SIG-M5 treated with dmso at 0.1 percent for 504 hours (cell line): ENCODE measurements around the gene INTS7.
"Not testable (repeated sequence)": the region's sequence is repeated elsewhere in the genome, so short reads cannot be mapped to it uniquely, and the experiment has no call there.

Experiments
- DNase-seq: peaks from one replicate; lab custom pipeline; 2025; ENCODE audit not compliant: unreplicated experiment; lab: John Stamatoyannopoulos, UW

The INTS7 gene

DNA sequence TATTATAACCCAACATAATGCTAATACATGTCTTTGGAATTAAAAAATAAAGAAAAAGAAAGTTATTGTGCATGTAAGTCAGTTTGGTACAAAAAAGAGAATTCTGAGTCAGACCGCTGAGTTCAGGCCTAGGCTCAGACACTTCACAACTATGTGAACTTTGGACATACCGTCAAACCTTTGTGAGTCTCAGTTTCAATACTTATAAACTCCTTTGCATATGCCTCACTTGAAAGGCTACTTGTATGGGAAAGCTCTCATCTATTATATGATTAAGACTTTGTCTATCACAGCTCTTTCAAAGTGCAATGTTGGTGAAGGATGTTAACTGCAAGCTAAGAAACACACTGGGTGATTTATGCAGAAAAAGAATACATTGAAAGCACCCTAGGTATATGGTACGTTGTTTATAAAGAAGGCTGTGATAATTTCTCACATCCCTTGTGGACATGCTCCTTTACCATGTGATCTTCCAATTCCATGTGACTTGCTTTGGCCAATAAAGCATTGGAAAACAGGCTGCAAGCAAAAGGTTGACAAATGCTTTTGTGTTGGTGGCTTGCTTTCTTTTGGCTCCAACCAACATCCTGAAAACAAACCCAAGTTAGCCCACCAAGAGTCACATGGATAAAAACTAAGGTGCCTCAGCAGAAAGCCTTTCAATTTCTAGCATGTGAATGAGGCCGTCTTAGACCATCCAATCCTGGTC lies 49.6 kb downstream of the INTS7 start:
- no peak for DNase-seq

DNA sequence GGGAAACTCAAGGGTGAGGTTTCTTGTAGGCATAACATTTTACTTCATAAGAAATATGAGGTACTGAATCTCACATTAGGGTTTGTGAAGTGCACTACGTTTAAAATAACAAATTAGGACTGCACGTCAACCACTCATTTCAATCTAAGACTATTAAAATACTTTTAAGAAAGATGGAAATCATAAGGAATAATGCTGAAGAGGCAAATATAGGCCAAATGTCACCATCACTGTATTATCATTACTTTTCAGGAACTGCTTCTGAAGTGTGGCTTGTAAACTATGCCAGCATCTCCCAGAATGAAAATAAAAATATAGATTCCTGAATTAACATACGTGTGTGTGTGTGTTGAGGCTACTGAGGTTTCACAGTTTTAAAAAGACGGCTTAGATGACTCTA lies 56.8 kb downstream of the INTS7 start:
- no peak for DNase-seq

DNA sequence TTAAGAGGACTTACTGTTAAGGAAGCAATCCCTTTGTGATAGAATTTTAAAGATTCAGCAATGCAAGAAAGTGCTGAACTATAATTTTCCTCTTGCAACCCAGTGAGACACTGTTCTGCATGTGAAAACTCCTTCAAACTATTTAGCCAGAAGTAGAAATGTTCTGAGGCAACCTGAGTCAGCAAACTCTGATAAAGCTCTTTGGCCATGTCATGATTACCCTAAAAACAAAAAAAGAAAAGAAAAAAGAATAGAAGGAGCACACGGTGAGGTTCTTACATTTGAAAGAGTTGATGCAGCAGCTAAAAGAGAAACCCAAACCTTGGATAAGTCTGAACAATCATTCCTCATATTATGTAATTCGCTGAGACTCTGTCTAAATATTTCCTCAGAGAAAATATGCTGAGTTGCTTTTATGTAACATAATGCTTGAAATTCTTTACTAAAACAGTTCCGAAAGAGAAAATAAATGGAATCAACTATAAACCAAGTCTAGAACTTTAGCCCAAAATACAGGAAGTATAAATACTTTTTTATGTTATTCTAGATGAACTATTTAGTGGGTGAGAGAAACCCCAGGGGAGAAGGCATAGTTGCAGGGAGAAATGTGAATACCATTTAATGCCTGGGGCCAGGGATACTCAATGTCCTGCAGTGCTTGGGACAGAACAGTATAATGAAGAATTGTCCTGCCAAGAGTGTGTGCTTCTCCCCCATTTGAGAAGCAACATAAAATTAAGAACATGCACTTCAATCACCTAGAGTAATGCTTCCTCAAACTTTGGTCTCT lies 60.0 kb downstream of the INTS7 start:
- no peak for DNase-seq

DNA sequence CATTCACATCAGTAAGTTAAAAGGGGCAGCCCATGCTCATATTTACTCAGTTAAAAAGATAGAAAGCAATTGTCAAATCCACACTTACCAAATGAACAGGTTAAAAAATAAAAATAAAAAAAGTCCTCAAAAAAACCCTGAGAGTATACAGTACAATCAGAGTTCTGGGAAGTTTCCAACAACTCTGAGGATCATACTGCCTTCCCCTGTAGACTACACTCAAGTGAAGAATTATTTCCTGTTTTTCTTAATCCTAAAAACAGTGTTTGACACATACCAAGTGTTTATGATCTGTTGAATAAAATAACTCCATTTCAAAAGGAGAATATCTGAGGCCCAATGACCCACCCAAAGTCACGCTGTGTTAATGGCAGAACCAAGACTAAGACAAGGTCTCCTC lies 61.8 kb downstream of the INTS7 start:
- DNase-seq = no peak

DNA sequence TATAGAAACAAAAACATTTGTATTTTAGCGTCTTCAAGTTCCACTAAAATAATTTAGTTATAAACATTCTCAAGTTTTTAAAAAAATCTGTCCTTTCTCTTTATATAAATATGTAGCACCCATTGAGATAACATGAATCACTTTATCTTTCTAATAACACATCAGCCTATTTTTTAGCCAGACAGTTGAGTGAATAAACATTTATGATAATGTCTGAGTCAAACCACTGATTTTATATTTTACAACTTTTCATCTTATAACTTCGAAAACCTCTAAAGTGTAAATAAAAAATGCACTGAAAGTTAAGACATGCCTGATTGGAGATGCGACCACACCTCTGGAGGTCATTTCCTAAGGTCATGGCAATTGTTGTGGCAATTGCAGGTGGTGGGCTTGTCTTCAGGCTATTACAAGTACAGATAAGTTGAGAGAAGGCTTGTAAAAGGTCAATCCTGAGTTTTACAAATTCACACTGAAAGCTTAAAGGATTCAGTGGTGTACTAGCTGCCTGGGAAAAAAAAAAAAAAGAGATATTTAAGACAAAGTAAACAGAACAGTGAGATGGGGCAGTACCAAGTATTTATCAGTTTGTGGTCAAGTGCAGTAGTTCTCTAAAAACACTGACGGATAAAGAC lies 67.0 kb downstream of the INTS7 start:
- DNase-seq = no peak

DNA sequence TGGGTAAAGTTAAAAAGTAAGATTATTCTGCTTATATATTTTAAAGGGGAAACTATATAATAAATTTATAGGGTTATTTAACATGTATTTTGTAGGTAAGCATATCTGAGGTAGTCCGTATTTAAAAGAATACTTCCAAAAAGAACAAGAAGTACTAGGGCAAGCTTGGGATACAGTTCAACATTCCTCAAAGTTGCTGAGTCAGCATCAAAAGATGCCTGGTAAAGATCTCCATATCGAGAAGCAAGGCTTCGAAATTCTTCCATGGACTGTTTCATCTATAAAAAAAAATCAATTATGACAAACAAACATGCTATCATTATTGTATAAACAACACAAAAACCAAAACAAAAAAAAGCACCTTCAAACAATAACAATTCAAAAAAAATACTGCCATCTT lies 67.7 kb downstream of the INTS7 start:
- DNase-seq = no peak

DNA sequence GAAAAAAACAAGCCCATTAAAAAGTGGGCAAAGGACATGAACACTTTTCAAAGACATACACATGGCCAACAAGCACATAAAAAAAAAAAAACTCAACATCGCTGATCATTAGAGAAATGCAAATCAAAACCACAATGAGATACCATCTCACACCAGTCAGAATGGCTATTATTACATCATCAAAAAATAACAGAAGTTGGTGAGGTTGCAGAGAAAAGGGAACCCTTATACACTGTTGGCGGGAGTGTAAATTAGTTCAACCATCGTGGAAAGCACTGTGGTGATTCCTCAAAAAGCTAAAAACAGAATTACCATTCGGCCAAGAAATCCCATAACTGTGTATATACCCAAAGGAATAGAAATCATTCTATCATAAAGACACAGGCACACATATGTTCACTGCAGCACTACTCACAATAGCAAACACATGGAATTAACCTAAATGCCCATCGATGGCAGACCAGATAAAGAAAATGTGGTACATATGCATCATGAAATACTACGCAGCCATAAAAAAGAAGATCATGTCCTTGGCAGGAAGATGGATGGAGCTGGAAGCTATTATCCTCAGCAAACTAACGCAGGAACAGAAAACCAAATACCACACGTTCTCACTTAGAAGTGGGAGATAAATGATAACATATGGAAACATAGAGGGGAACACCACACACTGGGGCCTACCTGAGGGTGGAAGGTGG lies 70.1 kb downstream of the INTS7 start:
- peak; percentile 49 for DNase-seq

DNA sequence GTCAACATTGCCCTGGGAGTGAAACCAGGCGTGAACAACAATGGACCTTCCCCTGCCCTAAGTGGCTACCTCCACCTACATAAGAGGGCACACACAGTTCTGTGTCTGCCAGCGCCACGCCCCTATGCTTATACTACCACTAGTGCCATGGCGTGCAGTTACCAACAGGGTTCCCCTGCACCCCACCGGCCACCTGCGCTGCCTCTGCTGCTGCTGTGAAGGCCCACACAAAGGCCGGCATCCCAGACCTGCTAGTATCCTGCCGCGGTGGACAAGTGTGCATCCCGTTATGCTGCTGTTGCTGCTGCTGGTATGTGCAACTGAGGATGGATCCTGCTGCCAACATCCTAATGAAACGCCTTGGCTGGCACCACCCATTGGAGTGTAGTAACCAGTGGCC lies 75.7 kb downstream of the INTS7 start:
- no peak for DNase-seq

DNA sequence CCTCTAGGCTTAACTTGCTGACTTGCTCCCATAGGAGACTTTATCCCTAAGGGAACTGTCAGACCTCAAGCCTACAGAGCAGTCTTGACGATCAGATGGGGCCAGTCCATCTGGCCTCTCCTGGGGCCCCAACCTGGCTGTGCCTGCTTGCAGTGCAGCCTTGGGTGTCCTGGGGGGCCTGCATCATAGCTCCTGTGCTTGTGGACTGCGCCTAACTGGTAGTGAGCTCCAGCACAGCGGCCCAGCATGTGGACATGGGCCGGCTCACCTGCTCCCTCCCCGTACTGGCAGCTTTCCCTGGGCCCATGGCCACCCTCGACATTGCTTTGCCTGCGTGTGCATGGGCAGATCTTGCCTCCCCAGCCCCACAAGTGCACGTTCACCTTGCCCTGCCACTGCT lies 76.1 kb downstream of the INTS7 start:
- DNase-seq = no peak

DNA sequence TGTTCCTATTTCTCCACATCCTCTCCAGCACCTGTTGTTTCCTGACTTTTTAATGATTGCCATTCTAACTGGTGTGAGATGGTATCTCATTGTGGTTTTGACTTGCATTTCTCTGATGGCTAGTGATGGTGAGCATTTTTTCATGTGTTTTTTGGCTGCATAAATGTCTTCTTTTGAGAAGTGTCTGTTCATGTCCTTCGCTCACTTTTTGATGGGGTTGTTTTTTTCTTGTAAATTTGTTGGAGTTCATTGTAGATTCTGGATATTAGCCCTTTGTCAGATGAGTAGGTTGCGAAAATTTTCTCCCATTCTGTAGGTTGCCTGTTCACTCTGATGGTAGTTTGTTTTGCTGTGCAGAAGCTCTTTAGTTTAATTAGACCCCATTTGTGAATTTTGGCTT lies 81.3 kb downstream of the INTS7 start:
- not testable (repeated sequence) for DNase-seq

DNA sequence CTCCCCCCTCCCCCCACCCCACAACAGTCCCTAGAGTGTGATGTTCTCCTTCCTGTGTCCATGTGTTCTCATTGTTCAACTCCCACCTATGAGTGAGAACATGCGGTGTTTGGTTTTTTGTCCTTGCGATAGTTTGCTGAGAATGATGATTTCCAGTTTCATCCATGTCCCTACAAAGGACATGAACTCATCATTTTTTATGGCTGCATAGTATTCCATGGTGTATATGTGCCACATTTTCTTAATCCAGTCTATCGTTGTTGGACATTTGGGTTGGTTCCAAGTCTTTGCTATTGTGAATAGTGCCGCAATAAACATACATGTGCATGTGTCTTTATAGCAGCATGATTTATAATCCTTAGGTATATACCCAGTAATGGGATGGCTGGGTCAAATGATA lies 81.8 kb downstream of the INTS7 start:
- DNase-seq = not testable (repeated sequence)

DNA sequence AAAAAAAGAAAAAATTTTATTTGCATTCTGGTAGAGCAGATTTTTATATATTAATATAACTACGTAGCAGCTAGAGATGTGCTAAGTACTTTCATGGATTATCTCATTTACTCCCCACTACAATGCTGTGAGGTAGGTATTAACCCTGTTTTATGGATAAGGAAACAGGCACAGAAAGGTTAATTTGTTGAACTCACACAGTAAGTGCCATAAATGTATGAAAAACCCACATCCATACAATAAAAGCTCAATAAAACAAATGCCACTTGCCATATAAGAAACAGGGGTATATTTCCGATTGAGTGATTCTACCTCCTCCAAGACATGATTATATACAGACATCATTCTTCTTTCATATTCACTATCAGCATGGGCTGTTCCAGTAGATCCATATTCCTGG lies 83.1 kb downstream of the INTS7 start:
- DNase-seq = no peak

DNA sequence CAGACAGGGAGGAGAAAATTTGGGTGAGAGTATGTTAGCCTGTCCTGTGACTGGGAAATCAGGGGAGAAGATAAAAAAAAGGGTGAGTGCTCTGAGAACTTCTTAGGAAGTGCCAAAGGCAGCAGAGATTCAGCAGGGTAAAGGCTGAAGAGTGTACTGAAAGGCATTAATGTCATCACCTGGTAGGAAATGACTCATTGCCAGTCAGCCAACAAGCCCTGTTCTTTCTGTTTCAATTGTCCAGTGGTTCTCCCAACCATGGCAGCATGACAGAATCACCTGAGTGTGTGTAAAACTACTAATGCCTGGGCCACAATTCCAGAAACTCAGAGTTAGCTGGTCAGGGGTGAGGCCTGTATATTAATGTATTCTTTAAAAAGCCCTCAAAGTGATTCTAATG lies 83.5 kb downstream of the INTS7 start:
- DNase-seq = no peak

DNA sequence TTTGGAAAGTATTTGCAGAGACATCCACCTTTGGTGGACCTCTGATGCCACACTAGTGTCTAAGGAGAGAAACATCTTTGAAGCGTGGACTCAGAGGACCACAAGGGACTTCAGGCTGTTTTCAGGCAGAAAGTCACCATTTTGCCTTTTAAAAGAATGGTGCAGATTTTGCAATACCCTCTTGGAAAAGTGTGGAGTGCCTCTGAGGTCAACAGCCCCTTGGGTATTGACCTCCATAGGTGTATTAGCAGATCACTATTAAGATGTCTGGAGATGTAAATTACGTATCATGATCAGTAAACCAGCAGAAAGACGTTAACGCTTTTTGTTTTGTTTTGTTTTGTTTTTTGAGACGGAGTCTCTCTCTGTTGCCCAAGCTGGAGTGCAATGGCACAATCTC lies 87.0 kb downstream of the INTS7 start:
- DNase-seq = no peak

DNA sequence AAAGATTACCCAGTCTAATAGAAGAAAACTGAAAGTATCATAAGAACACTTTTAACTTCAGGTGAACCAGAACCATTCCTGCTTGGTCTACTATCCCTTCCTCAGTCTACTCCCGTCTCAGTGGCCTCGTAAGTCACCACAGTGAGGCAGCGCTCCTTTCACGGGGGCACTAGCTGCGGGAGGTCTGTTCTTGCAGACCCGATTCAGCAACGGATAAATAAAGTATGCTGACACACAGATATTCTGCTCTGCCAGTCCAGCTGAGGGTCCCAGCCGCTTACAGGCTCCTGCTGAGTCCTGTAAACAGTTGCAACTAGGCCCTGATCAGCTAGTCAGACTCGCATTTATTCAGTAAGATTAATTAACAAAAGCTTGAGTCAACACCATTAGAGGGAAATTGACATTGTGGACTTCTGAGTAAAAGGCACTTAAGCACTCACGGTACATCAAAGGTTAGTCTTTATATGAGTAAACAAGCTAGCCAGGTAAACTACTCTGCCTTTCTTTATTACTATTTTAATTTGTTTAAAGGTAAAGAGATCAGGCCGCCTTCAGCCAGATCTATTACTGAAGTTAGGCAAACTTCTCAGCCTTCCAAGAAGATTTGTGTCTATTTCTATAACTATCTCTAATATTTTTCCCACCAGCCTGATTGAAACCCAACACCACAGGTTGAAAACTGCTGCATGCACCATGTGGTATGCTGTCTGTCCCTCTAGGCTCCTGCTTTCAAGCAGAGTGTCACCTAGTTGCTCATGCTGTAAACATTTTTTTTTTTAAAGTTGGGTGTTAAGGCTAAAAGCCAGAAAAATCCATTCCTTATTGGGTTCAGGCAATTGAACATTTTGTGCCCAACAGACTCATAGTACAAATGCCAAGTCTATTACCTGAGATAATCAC lies 87.7 kb downstream of the INTS7 start:
- DNase-seq = no peak

DNA sequence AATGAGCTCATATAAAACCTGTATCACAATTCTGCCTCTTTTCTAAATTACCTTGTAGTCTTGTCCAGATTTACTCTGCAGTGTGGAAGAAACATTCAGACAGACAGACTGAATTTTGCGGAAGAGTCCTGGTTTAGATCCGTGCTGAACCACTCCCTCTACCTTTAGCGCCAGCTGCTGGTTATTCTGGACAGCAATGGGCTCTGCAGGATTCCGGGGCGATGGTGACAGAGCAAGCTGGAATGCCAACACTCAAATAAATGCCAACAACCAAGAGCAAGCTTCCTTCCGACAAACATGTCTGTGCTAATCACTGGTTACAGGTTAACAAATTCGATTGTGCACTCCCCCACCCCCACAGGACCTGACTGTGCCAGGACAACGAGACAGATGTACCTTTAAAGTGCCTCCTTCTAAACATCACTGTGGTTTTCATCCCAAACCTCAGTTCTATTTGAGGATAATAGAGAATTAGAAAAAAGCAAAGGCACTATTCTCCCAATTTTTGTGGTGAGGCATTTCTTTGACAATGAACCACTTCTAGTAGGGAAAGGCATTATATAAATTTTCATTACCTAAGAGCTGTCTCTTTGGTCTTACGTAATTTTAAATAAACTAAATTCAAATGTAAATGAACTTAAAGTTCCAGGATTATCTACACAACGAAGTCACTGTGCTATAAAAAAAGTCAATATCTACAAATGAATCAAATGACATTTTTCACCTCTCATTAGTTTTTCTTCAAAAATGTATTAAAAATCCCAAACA lies 90.4 kb downstream of the INTS7 start:
- no peak for DNase-seq

DNA sequence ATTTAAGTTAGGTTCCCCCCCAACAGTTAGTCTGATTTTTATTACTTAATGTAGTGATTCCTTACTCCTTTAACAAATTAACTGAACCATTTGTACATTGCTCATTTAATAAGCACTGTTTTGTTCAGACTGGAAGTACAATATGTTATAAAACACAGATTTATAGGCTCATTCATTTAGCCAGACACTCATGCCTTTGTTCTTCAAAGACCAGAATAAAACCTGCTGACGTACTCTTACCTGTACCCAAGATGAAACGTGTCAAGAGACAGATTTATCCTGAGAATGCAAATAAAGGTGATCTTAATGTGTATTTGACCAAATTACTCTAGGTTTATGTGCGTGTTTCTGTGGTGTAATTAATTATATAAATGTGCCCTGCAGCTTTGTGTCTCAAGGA lies 92.8 kb downstream of the INTS7 start:
- DNase-seq = no peak

DNA sequence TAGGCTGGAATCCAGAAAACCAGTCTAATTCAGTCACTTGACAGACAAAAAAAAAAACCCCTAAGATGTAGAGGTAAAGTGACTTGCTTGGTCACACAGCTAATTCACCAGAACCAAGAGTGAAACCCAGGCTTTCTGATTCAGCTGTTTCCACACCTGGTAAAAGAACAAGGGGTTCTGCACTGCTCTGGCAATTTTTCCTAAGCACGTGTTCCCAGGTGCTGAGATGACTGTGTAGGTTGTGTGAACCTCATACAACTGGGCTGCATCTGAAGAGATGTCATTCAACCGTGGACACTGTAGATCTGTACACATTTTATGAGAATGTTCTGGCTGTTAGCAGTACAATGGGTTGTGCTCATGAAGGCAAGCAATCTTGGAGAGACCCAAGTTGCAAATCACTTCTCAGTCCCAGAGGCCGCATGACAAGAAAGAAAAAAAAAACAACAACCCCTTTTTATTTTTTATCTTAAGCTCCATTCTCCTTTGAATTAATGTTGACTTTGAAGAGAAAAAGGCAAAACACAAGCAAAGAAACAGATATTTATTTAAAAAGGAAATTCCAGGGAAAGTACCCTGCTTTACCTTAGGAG lies 95.4 kb downstream of the INTS7 start:
- no peak for DNase-seq

DNA sequence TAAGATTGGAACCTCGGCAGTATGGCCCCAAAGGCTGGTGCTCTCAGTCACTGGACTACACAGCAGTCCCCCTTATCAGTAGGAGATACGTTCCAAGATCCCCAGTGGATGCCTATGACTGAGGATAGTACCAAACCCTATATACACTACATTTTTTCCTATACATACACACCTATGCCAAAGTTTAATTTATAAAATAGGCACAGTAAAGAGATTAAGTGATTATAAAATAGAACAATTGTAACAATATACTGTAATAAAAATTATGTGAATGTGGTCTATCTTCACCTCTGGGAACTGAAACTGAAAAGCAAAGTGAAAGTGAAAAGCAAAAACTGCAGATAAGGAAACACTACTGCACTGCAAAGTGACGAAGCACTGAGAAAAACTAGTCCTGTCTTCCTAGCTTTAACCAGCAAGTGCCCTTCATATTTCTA lies 96.8 kb downstream of the INTS7 start:
- DNase-seq = peak; percentile 47
